ENCODE results near the gene KIF19. TPM values are rescaled to one million over a fixed set of nuclear protein-coding genes. Genes with fewer than 3 reads are reported as not detected.

The KIF19 gene
- total and polyA plus RNA-seq, 2 of the 8 experiments (the other 6 are each of a cell fraction or from before 2014, with no cell fraction given), result 0.52 to 0.77 TPM

GRCh38 chr17:74342224-74342623, 16.2 kb downstream of the KIF19 start:
- Histone ChIP-seq H4K20me1 (replicated peaks in 1 of 2; ENCODE audit: control insufficient read depth in 1 of 2, insufficient read depth in 2 of 2, low read length in 2 of 2) (no peaks in the 10 kb centered on the region), H2BK120ac (replicated peaks; ENCODE audit: low read depth, low read length) (no peak overlapping the region), H3K4me1 (replicated peaks in 1 of 4; ENCODE audit: control insufficient read depth in 3 of 4, insufficient read depth in 4 of 4, low read length in 3 of 4) (peaks cover 0 to 16% (median 9%) of the 10 kb centered on the region in 4 experiments; a peak in 5 of 7 replicates), H3K56ac (replicated peaks; ENCODE audit: insufficient read length, low read depth, low read length) (no peak overlapping the region), H2BK15ac (ENCODE audit: low read length) (no peak overlapping the region), H3K9me3 (ENCODE audit: insufficient read depth in 2 of 2, low read depth in 1 of 2, low read length in 1 of 2) (no peaks in the 10 kb centered on the region), H2BK20ac (ENCODE audit: low read length) (no peak overlapping the region), H3K27me3 (replicated peaks in 1 of 4; ENCODE audit: control insufficient read depth in 3 of 4, extremely low read depth in 1 of 4, insufficient read depth in 3 of 4, low read length in 3 of 4) (no peaks in the 10 kb centered on the region; a peak in 1 of 7 replicates), H3K79me2 (ENCODE audit: control insufficient read depth in 1 of 2, insufficient read depth in 2 of 2, low read length in 2 of 2) (no peaks in the 10 kb centered on the region), H2BK5ac (ENCODE audit: low read depth, low read length) (no peak overlapping the region; the same call in 1 of the 2 replicates), H3K23ac (ENCODE audit: insufficient read length) (no peak overlapping the region), H3K18ac (ENCODE audit: extremely low read depth, low read length) (peak overlapping the region; percentile 48; the same call in 1 of the 2 replicates), H3K79me1 (ENCODE audit: low read depth, low read length) (no peaks in the 10 kb centered on the region), H3K4me3 (ENCODE audit: extremely low read depth in 1 of 4, insufficient read depth in 2 of 4, low read depth in 3 of 4, low read length in 4 of 4) (no peak overlapping the region), H2BK12ac (ENCODE audit: low read depth, low read length) (peak overlapping the region; percentile 27; the same call in 1 of the 2 replicates), H3K4me2 (ENCODE audit: insufficient read depth in 1 of 2, low read depth in 2 of 2, low read length in 2 of 2) (no peak overlapping the region; a peak in 1 of 4 replicates), H3K27ac (ENCODE audit: low read depth, low read length) (no peak overlapping the region; the same call in 1 of the 2 replicates), H4K91ac (replicated peaks; ENCODE audit: insufficient read length, low read length) (no peak overlapping the region), H3K4ac (replicated peaks; ENCODE audit: insufficient read length, low read depth, low read length) (no peak overlapping the region), H3K14ac (ENCODE audit: insufficient read length) (no peak overlapping the region), H3K9ac (replicated peaks in 1 of 4; ENCODE audit: extremely low read depth in 1 of 4, low read depth in 3 of 4, low read length in 3 of 4) (no peak overlapping the region), H2AK5ac (ENCODE audit: low read depth, low read length) (no peak overlapping the region), H4K8ac (ENCODE audit: extremely low read depth, insufficient read depth, low read length) (peak overlapping the region; percentile 62; the same call in 1 of the 2 replicates), H3K36me3 (ENCODE audit: control insufficient read depth in 2 of 4, insufficient read depth in 4 of 4, low read length in 3 of 4) (no peaks in the 10 kb centered on the region), H4K5ac (ENCODE audit: insufficient read length, low read depth, low read length) (no peak overlapping the region), H2AFZ (ENCODE audit: low read length) (no peak overlapping the region), H3K23me2 (ENCODE audit: low read depth, low read length) (no peaks in the 10 kb centered on the region)
- POLR2A ChIA-PET (ENCODE audit: partially characterized antibody), result no interaction called here
- FAIRE-seq, result no peak
- CTCF ChIA-PET (ENCODE audit: partially characterized antibody), result interaction anchor here (2.1 kb wide), 1 partner anchor 26 kb away, joined by 10 read pairs; the partner anchor contains the start of gene GPR142
- WGBS, 2 experiments (ENCODE audit: extremely low coverage in 1 of 2, insufficient coverage in 1 of 2, insufficient read length in 1 of 2, insufficient replicate concordance in 2 of 2, low coverage in 1 of 2, low lambda C conversion rate in 2 of 2, missing lambda C conversion rate in 1 of 2), result 95% methylated on average over 3 of the region's 10 CpGs; no CpG with 5 or more reads in 1 of the 2 experiments
- TF ChIP-seq CBX5 (IDR thresholded peaks at IDR 0.05; ENCODE audit: low read depth, low read length) (no peak), GABPA (IDR thresholded peaks at IDR 0.05; ENCODE audit: borderline replicate concordance, insufficient read depth, low read length) (no peak), KDM5A (IDR thresholded peaks at IDR 0.05; ENCODE audit: low read length) (no peak), KDM1A (IDR thresholded peaks at IDR 0.05; ENCODE audit: borderline replicate concordance, low read length) (no peak), CREB1 (IDR thresholded peaks at IDR 0.05) (no peak)
- DNase-seq (ENCODE audit: low read depth in 1 of 2, low spot score in 2 of 2), result no peak

Data from H1 (cell line).